Measurements from ENCODE around the gene ROBO2.

ROBO2 gene

DNA sequence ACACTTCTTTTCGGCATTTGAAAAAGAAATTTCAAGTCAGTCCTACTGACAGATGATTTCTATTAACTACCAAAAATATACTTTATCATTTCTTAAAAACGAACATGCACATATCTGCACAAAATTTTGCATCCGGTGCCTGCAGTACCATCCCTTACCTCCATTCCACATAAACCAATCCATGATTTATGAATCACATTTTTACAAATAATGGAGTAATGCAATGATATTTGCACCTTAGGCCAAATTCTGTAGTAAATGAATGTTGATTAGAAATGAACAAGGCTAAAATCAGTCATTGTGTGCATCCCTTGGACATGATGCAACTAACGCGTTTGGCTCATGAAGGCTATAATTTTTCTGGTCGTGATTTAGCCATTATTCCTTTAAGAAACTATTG, 46.5 kb downstream of the ROBO2 start:
- POLR2A ChIA-PET = no interaction called here
- DNase-seq (ENCODE audit: extremely low spot score) = no peak
- CTCF ChIA-PET = no interaction called here
- TF ChIP-seq NFRKB (IDR thresholded peaks at IDR 0.05) = no peak
- TF ChIP-seq CTBP1 (IDR thresholded peaks at IDR 0.05; ENCODE audit: borderline replicate concordance) = no peak
- TF ChIP-seq LEF1 (IDR thresholded peaks at IDR 0.05; ENCODE audit: borderline replicate concordance) = no peak
- no peak for TF ChIP-seq BHLHE40 (IDR thresholded peaks at IDR 0.05; ENCODE audit: borderline replicate concordance)
- no peak for TF ChIP-seq SP1 (IDR thresholded peaks at IDR 0.05)
- no peak for TF ChIP-seq FOXA1 (IDR thresholded peaks at IDR 0.05)
- no peak for TF ChIP-seq ZNF384 (IDR thresholded peaks at IDR 0.05)
- TF ChIP-seq ELF4 (IDR thresholded peaks at IDR 0.05) = no peak
- TF ChIP-seq TARDBP (IDR thresholded peaks at IDR 0.05) = no peak
- no peak for TF ChIP-seq L3MBTL2 (conservative IDR thresholded peaks at IDR 0.05)
- no peak for TF ChIP-seq FOXK2 (IDR thresholded peaks at IDR 0.05)
- TF ChIP-seq ARNT (IDR thresholded peaks at IDR 0.05) = no peak
- TF ChIP-seq FOXM1 (IDR thresholded peaks at IDR 0.05; ENCODE audit: borderline replicate concordance) = no peak
- TF ChIP-seq HDGF (IDR thresholded peaks at IDR 0.05; ENCODE audit: borderline replicate concordance) = no peak
- TF ChIP-seq, protein P1, sequence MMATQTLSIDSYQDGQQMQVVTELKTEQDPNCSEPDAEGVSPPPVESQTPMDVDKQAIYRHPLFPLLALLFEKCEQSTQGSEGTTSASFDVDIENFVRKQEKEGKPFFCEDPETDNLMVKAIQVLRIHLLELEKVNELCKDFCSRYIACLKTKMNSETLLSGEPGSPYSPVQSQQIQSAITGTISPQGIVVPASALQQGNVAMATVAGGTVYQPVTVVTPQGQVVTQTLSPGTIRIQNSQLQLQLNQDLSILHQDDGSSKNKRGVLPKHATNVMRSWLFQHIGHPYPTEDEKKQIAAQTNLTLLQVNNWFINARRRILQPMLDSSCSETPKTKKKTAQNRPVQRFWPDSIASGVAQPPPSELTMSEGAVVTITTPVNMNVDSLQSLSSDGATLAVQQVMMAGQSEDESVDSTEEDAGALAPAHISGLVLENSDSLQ (IDR thresholded peaks at IDR 0.05) = no peak
- TF ChIP-seq SUZ12 (IDR thresholded peaks at IDR 0.05) = no peak

DNA sequence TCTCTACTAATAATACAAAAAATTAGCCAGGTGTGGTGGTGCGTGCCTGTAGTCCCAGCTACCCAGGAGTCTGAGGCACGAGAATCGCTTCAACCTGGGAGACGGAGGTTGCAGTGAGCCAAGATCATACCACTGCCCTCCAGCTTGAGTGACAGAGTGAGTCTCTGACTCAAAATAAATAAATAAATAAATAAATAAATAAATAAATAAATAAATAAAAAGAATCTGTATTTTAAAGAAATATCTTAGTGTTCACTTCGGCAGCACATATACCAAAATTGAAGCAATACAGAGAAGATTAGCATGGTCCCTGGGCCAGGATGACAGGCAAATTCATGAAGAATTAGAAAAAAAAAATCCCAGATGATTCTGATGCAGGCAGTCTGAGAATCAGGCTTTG, 51.9 kb downstream of the ROBO2 start:
- no peak for DNase-seq (ENCODE audit: extremely low spot score)
- no peak for TF ChIP-seq ARNT (IDR thresholded peaks at IDR 0.05)
- TF ChIP-seq HDGF (IDR thresholded peaks at IDR 0.05; ENCODE audit: borderline replicate concordance) = no peak
- TF ChIP-seq, protein P1 (IDR thresholded peaks at IDR 0.05) = no peak
- no peak for TF ChIP-seq FOXM1 (IDR thresholded peaks at IDR 0.05; ENCODE audit: borderline replicate concordance)
- TF ChIP-seq ZNF384 (IDR thresholded peaks at IDR 0.05) = no peak
- no peak for TF ChIP-seq NFRKB (IDR thresholded peaks at IDR 0.05)
- TF ChIP-seq ELF4 (IDR thresholded peaks at IDR 0.05) = no peak
- no peak for TF ChIP-seq BHLHE40 (IDR thresholded peaks at IDR 0.05; ENCODE audit: borderline replicate concordance)
- TF ChIP-seq CTBP1 (IDR thresholded peaks at IDR 0.05; ENCODE audit: borderline replicate concordance) = no peak
- TF ChIP-seq SUZ12 (IDR thresholded peaks at IDR 0.05) = no peak
- TF ChIP-seq L3MBTL2 (conservative IDR thresholded peaks at IDR 0.05) = no peak
- TF ChIP-seq TARDBP (IDR thresholded peaks at IDR 0.05) = no peak
- no peak for TF ChIP-seq FOXK2 (IDR thresholded peaks at IDR 0.05)
- no peak for TF ChIP-seq SP1 (IDR thresholded peaks at IDR 0.05)
- no peak for TF ChIP-seq LEF1 (IDR thresholded peaks at IDR 0.05; ENCODE audit: borderline replicate concordance)
- TF ChIP-seq FOXA1 (IDR thresholded peaks at IDR 0.05) = no peak
- ChIA-PET CTCF (no interaction called here), POLR2A (no interaction called here)

DNA sequence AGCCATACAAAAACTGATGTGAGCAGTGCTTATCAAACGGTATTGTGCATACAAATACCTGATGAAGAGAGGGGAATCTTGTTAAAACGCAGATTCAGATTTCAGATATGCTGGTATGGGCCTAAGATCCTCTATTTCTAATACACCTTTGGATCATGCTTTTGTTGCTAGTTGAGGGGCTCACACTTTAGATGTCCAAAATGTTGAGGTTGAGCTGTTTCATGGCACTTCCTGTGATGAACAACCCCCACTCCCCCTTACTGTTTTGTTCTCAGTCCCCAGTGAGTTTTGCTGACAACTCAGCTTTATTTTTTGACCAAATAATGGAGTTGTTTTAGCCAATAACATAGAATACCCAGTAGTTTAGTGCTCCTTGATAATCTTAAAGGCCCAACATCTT, 53.2 kb downstream of the ROBO2 start:
- ChIA-PET CTCF (interaction anchor here (0.6 to 0.9 kb wide), 2 partner anchors 8 to 16 kb away, joined by 3 to 4 read pairs; no protein-coding TSS in a partner anchor), POLR2A (no interaction called here)
- TF ChIP-seq, protein P1 (IDR thresholded peaks at IDR 0.05) = no peak
- TF ChIP-seq FOXA1 (IDR thresholded peaks at IDR 0.05) (no peak), BHLHE40 (IDR thresholded peaks at IDR 0.05; ENCODE audit: borderline replicate concordance) (no peak), ZNF384 (IDR thresholded peaks at IDR 0.05) (no peak), FOXM1 (IDR thresholded peaks at IDR 0.05; ENCODE audit: borderline replicate concordance) (no peak), ARNT (IDR thresholded peaks at IDR 0.05) (no peak), CTBP1 (IDR thresholded peaks at IDR 0.05; ENCODE audit: borderline replicate concordance) (no peak), SP1 (IDR thresholded peaks at IDR 0.05) (no peak), LEF1 (IDR thresholded peaks at IDR 0.05; ENCODE audit: borderline replicate concordance) (no peak), L3MBTL2 (conservative IDR thresholded peaks at IDR 0.05) (no peak), SUZ12 (IDR thresholded peaks at IDR 0.05) (no peak), ELF4 (IDR thresholded peaks at IDR 0.05) (no peak), TARDBP (IDR thresholded peaks at IDR 0.05) (no peak), HDGF (IDR thresholded peaks at IDR 0.05; ENCODE audit: borderline replicate concordance) (no peak), FOXK2 (IDR thresholded peaks at IDR 0.05) (no peak), NFRKB (IDR thresholded peaks at IDR 0.05) (no peak)
- no peak for DNase-seq (ENCODE audit: extremely low spot score)

GRCh38 chr3:77096145-77096544, 56.2 kb downstream of the ROBO2 start:
- ChIA-PET POLR2A (no interaction called here), CTCF (no interaction called here)
- no peak for TF ChIP-seq FOXA1 (IDR thresholded peaks at IDR 0.05)
- TF ChIP-seq, protein P1 (IDR thresholded peaks at IDR 0.05) = no peak
- no peak for TF ChIP-seq ARNT (IDR thresholded peaks at IDR 0.05)
- no peak for TF ChIP-seq HDGF (IDR thresholded peaks at IDR 0.05; ENCODE audit: borderline replicate concordance)
- no peak for DNase-seq (ENCODE audit: extremely low spot score)

DNA sequence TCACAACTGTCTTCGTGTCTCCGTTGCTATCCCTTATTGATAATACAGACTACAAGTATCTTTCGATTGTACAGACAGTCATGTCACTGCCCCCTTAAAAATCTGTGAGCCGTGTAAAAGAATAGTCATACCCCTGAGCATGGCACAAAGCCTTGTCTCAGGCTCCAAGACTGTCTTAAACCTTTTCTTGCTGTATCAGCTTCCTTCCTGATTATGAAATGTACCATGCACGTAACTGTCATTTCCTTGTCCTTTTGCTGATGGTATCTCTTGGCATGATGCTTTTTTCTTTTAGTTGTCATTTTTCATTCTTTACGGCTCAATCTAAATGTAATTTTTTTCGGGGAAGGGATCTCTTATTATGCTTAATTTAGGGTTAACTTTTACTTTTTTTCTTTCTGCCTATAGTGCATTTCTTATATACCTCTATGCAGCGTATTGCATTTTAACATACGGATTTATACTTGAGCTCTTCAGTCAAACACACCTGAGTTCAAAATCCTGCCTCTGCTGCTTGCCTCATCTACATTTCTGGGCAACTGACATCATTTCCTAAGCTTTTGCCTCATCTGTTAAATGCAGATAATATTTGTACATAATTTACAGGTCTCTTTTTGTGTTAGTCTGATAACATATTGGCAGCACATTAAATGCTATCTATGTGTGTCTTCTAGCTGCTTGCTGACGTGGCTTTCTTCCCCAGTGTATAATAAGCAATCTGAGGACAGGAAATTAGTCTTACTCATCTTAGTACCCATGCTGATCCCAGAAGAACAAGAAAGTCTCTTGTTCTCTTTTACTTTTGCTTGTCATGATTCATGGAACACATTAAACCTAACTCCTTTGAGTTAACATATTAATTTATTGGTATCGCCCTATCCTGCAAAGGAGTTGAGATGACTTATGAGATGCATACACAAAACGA, 57.3 kb downstream of the ROBO2 start:
- ChIA-PET POLR2A (no interaction called here), CTCF (no interaction called here)
- no peak for DNase-seq (ENCODE audit: extremely low spot score)
- no peak for TF ChIP-seq CTBP1 (IDR thresholded peaks at IDR 0.05; ENCODE audit: borderline replicate concordance)
- no peak for TF ChIP-seq ARNT (IDR thresholded peaks at IDR 0.05)
- no peak for TF ChIP-seq HDGF (IDR thresholded peaks at IDR 0.05; ENCODE audit: borderline replicate concordance)
- TF ChIP-seq ZNF384 (IDR thresholded peaks at IDR 0.05) = no peak

Data from HEK293T (cell line).